A673 (cell line): Measurements from ENCODE around the gene TOM1. TPM values are rescaled to one million over a fixed set of nuclear protein-coding genes. Genes with fewer than 3 reads are reported as not detected.

ENCODE experiments used
- BruUV-seq: library from RNA; stranded (reverse); fragments of 400-500 nt; replicated peaks from 2 replicates; lab custom pipeline; 2021; lab: Mats Ljungman, UMichigan
- CTCF ChIA-PET: fragments of 300-600 bp; sonication (Branson Sonifier 250); formaldehyde crosslinking; loops from one replicate; lab custom pipeline; 2022; ENCODE audit warnings: antibody characterized with exemption; lab: Charles Lee
- POLR2A ChIA-PET: fragments of 300-600 bp; sonication (Branson Sonifier 250); formaldehyde crosslinking; loops from one replicate; lab custom pipeline; 2022; ENCODE audit warnings: antibody characterized with exemption; ENCODE audit not compliant: low non-redundant PET; lab: Charles Lee
- DNase-seq: peaks from one replicate; pipeline ENCODE4 v3.0.0-alpha.2; 2015; ENCODE audit warnings: low spot score
- H3K27ac ChIP-seq: fragments of 200-600 bp; sonication (generic); 2 replicates; pipeline ENCODE4 v1.5.1; 2016; ENCODE audit warnings: mixed run types, low read depth, mild to moderate bottlenecking, mixed read lengths, antibody characterized with exemption, low read length; ENCODE audit not compliant: poor library complexity, severe bottlenecking
- H3K27me3 ChIP-seq: fragments of 200-600 bp; sonication (generic); replicated peaks from 2 replicates; pipeline ENCODE4 v1.6.1; 2017; ENCODE audit warnings: mixed run types, low read depth, mild to moderate bottlenecking, mixed read lengths, antibody characterized with exemption, low read length; ENCODE audit not compliant: insufficient read depth, poor library complexity
- H3K36me3 ChIP-seq: fragments of 200-600 bp; sonication (generic); 2 replicates; pipeline ENCODE4 v1.6.1; 2016; ENCODE audit warnings: mixed run types, mild to moderate bottlenecking, mixed read lengths, antibody characterized with exemption, low read length; ENCODE audit not compliant: insufficient read depth, poor library complexity, severe bottlenecking
- H3K4me1 ChIP-seq: fragments of 200-600 bp; sonication (generic); 2 replicates; pipeline ENCODE4 v1.6.1; 2017; ENCODE audit warnings: mixed run types, mild to moderate bottlenecking, mixed read lengths, antibody characterized with exemption, low read length; ENCODE audit not compliant: insufficient read depth, poor library complexity, severe bottlenecking
- H3K4me3 ChIP-seq: fragments of 200-600 bp; sonication (generic); 2 replicates; pipeline ENCODE4 v1.5.1; 2016; ENCODE audit warnings: low read depth, mixed run types, mild to moderate bottlenecking, mixed read lengths, low read length; ENCODE audit not compliant: poor library complexity, severe bottlenecking
- H3K9me3 ChIP-seq: fragments of 200-600 bp; sonication (generic); 2 replicates; pipeline ENCODE4 v1.6.1; 2016; ENCODE audit warnings: mixed run types, low read depth, mild to moderate bottlenecking, mixed read lengths, antibody characterized with exemption, low read length; ENCODE audit not compliant: poor library complexity, severe bottlenecking
- CTCF ChIP-seq: fragments of 300-800, 200-600 bp; sonication (generic); conservative IDR thresholded peaks from 2 replicates; pipeline ENCODE4 v1.5.1; 2017; ENCODE audit warnings: low read depth, mild to moderate bottlenecking, antibody characterized with exemption, low read length, moderate library complexity, mixed read lengths
- EZH2 ChIP-seq: fragments of 200-600 bp; sonication (generic); IDR thresholded peaks from 2 replicates; pipeline ENCODE4 v1.6.1; 2017; ENCODE audit warnings: borderline replicate concordance, low read depth, mild to moderate bottlenecking, mixed read lengths, antibody characterized with exemption, low read length; ENCODE audit not compliant: poor library complexity, severe bottlenecking
- intact Hi-C: fragments of 100-400 bp; cut with micrococcal nuclease; formaldehyde crosslinking; loops from one replicate; pipeline ENCODE4 v1.10.0; 2022; ENCODE audit not compliant: unreplicated experiment
- total RNA-seq: library from RNA; stranded (reverse); gene quantifications from 2 replicates; pipeline ENCODE4 v1.2.3, GENCODE V29; 2021

Gene TOM1
- total RNA-seq, 1 experiment from 2014 or later = 22.8 TPM

- BruUV-seq = no TSS peak
- ChIA-PET POLR2A (no interaction called here), CTCF (no interaction called here)
- TF ChIP-seq EZH2 (no peak), CTCF (no peak)
- no peak for DNase-seq
- H3K36me3 ChIP-seq = no peaks in the 10 kb centered on the region
- no peaks in the 10 kb centered on the region for H3K27me3 ChIP-seq
- H3K9me3 ChIP-seq = no peaks in the 10 kb centered on the region
- intact Hi-C loops = no loop called here
- H3K4me3 ChIP-seq = no peak overlapping the region
- H3K4me1 ChIP-seq = no peaks in the 10 kb centered on the region
- no peak overlapping the region for H3K27ac ChIP-seq
Measured at GRCh38 chr22:35313311-35314121, 13.8 kb downstream of the TOM1 start.

- no peaks in the 10 kb centered on the region for H3K27me3 ChIP-seq
- no peaks in the 10 kb centered on the region for H3K4me1 ChIP-seq
- intact Hi-C loops = no loop called here
- H3K27ac ChIP-seq = no peak overlapping the region
- CTCF ChIA-PET = interaction anchor here (0.6 kb wide), 1 partner anchor 49 kb away, joined by 6 read pairs; no protein-coding TSS in a partner anchor
- POLR2A ChIA-PET = no interaction called here
- BruUV-seq = no TSS peak
- H3K36me3 ChIP-seq = no peaks in the 10 kb centered on the region
- no peak overlapping the region for H3K4me3 ChIP-seq
- DNase-seq = no peak
- H3K9me3 ChIP-seq = no peaks in the 10 kb centered on the region
- no peak for TF ChIP-seq CTCF
- TF ChIP-seq EZH2 = no peak
Measured at GRCh38 chr22:35314161-35314942, 14.7 kb downstream of the TOM1 start.

GRCh38 chr22:35315141-35315854 lies 15.6 kb downstream of the TOM1 start:
- H3K36me3 ChIP-seq = no peaks in the 10 kb centered on the region
- no TSS peak for BruUV-seq
- H3K4me1 ChIP-seq = no peaks in the 10 kb centered on the region
- no peak for DNase-seq
- TF ChIP-seq EZH2 (no peak), CTCF (no peak)
- no peaks in the 10 kb centered on the region for H3K9me3 ChIP-seq
- ChIA-PET POLR2A (no interaction called here), CTCF (no interaction called here)
- intact Hi-C loops = no loop called here
- no peak overlapping the region for H3K4me3 ChIP-seq
- H3K27me3 ChIP-seq = no peaks in the 10 kb centered on the region
- H3K27ac ChIP-seq = no peak overlapping the region
